Stimulated activated CD4-positive, alpha-beta T cell treated with anti-CD3 and anti-CD28 coated beads, TNF-alpha, amount 100 ng/mL, for 24 hours (primary cell): ENCODE data around the gene MPV17L2.

ENCODE experiments used
- DNase-seq, 3 experiments: peaks; one replicate each; pipeline ENCODE4 v3.0.0-alpha.2; 2020; ENCODE audit warnings: low read depth in 3 of 3

MPV17L2 gene

DNA sequence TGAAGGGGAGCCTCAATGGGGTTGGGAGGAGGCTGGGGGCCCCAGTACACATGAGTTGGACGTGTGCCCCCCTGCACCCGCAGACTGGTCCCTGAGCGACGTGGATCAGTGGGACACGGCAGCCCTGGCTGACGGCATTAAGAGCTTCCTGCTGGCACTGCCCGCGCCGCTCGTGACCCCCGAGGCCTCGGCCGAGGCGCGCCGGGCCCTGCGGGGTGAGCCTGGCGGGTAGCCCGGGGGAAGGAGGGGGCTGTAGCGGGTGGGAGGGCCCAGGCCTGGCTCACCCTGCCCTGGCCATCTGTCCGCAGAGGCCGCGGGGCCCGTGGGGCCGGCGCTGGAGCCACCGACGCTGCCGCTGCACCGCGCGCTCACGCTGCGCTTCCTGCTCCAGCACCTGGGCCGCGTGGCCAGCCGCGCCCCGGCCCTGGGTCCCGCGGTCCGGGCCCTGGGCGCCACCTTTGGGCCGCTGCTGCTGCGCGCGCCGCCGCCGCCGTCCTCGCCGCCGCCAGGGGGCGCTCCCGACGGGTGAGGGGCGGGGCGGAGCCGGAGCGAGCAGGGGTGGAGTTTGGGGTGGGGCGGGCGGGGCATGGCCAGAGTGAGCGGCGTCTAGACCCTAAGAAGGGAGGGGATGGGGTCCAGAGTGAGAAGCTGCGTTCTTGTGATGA, 31.9 kb upstream of the MPV17L2 start:
- peak; percentile 61 to 73 (median 70) for DNase-seq

DNA sequence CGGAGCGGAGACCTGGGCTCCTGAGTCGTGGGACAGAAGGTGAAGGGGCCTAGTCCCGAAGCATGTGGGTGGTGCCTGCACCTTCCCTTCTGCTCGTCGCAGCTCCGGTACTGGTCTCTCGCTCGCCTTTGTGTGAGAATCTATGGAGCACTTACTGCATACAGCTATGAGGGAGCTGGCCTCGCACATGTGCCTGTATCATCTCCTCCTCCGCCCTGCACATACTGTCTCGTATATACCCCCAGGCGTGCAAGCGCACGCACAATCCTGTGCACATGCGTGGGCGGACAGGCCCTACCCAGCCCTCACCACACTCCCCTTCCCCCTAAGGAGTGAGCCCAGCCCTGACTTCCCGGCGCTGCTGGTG, 31.4 kb upstream of the MPV17L2 start:
- DNase-seq: no peak

DNA sequence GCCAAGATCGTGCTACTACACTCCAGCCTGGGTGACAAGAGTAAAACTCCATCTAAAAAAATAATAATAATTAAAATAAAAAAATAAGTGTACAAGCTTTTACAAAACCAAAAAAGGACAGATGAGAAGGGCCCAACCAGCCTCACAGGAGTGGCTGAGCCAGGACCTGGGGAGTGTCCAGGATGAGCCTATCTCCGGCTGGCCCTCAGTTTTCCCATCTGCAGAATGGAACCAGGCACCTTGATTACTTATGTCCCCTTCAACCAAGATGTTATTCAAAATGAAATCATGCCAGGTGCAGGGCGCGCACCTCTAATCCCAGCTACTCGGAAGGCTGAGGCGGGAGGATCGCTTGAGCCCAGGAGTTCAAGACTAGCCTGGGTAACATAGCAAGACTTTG, 28.9 kb upstream of the MPV17L2 start:
- DNase-seq: no peak

DNA sequence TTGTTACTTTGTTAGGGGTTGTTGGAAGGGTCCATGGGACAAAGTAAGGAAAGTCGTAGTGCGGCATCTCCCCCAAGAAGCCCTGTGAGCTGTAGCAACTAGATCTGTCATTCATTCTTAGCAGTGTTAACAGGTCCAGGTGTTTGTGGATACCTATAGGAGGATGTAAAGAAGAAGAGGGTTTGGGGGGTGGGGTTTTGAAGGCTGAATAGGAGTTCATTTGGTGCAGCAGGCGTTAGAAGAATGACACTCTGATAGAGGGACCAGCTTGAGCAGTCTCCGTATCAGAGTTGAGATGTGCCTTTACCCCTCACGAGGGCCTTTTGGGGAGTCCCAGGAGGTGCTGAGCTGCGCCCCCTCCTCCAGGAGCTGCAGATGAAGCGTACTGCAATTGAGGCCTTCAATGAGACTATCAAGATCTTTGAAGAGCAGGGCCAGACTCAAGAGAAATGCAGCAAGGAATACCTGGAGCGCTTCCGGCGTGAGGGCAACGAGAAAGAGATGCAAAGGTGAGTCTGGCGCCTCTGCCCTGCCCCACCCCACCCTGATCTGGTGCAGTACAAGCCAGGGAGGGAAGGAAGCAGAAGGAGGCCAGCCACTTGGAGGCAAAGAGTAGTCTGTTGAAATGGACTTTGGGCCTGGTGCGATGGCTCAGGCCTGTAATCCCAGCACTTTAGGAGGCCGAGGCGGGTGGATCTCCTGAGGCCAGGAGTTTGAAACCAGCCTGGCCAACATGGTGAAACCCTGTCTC, 27.0 kb upstream of the MPV17L2 start:
- no peak for DNase-seq

DNA sequence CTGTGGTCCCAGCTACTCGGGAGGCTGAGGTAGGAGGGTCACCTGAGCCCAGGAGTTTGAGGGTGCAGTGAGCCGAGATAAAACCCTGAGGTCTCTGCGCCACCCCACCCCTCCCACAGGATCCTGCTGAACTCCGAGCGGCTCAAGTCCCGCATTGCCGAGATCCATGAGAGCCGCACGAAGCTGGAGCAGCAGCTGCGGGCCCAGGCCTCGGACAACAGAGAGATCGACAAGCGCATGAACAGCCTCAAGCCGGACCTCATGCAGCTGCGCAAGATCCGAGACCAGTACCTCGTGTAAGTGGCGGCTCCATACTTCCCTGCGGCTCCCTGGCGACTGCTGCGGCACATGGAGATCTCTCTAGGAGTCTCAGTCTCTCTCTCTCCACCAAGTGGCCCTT, 26.0 kb upstream of the MPV17L2 start:
- no peak for DNase-seq

DNA sequence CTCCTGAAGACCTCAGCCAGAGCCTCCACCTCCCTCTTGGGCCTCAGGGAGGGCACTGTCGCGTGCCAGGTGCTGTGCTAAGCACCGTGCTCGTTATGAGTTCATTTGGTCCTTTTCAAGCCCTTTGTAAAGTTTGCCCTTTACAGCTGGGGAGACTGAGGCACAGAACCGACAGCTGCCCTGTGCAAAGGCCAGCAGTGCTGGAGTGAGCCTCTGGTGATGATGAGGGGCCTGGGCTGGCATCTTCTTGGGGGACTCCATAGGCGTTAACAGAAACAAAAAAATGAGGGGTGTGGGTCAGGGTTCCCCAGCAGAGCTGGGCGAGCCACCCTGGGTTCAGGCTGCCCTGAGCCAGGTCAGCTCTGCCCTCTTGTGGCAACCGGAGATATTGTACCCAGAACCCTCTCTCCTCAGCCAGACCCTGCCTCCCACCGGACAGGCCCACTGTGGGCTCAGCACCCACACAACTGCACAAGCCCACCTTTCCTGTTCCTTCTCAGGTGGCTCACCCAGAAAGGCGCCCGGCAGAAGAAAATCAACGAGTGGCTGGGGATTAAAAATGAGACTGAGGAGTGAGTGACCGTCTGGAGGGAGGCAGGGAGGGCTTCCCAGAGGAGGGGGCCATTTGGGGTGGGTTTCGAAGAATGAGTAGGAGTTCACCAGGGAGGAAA, 24.9 kb upstream of the MPV17L2 start:
- peak in 2 of 3 experiments; percentile 43 to 52 for DNase-seq

DNA sequence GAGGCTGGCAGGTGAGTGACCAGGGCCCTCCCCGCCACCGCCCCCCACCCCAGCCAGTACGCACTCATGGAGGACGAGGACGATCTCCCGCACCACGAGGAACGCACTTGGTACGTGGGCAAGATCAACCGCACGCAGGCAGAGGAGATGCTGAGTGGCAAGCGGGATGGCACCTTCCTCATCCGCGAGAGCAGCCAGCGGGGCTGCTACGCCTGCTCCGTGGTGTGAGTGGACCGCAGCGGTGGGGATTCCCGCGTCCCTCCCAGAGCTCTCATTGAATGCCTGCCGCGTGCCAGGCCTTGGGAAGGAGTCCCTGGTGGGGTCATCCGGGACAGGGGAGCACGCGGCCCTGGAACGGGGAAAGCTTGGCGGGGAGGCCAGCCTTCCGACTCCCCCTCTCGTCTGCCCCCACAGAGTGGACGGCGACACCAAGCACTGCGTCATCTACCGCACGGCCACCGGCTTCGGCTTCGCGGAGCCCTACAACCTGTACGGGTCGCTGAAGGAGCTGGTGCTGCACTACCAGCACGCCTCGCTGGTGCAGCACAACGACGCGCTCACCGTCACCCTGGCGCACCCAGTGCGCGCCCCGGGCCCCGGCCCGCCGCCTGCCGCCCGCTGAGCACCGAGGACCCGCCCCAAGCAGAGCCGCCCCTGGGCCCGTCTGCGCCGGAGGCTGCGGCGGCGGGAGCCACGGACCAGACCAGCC, 24.2 kb upstream of the MPV17L2 start:
- DNase-seq: no peak

DNA sequence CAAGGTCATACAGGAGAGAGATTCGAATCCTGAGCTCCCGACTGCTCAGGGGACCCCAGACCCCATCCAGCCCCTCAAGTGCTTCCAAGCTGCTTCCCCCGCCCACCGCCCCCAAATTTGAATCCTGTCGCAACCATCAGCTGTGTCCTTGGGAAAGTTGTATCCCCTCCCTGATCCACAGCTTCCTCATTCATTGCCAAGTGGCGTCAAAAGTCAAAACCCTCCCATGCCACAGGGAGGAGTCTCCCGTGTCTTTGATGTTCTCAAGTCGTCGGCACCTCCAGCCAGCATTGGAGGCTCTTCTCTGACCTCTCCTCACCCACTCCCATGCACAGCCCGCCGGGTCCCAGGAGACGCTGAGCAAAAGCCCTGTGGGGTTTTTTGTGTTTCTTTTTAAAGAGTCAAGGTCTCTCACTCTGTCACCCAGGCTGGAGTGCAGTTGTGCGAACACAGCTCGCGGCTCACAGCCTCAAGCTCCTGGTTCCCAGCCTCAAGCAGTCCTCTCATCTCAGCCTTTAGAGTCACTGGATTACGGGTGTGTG, 22.2 kb upstream of the MPV17L2 start:
- DNase-seq: no peak

DNA sequence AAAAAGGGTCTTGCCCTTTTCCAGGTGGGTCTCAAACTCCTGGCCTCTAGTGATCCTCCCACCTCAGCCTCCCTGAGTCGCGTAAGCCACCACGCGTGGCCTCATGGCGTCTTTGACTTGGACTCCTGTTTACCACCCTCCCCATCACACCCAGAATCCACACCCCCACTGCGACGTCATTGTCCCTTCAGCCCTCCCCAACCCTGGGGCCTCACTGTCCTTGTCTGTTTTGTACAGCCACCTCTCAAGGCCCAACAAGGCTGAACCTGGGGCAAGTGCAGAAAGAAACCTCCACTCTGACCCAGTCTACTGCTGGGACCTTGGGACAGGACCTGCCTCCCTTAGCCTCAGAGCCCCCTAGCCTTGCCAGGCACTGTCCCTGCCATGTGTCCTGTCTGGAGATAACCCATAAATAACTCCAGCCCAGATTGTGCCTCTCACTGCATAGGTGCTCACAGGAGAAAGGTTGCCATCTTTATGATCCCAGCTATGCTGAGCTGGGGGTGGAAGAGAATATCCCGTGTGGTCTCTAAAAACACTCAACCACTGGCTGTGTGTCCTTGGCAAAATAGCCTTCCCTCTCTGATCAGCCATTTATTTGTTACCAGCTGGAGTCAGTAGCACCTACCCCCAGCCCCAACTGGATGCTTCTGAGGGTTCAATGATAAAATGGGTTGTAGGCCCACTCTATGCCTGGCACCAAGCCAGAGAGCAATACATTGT, 21.3 kb upstream of the MPV17L2 start:
- DNase-seq: no peak

DNA sequence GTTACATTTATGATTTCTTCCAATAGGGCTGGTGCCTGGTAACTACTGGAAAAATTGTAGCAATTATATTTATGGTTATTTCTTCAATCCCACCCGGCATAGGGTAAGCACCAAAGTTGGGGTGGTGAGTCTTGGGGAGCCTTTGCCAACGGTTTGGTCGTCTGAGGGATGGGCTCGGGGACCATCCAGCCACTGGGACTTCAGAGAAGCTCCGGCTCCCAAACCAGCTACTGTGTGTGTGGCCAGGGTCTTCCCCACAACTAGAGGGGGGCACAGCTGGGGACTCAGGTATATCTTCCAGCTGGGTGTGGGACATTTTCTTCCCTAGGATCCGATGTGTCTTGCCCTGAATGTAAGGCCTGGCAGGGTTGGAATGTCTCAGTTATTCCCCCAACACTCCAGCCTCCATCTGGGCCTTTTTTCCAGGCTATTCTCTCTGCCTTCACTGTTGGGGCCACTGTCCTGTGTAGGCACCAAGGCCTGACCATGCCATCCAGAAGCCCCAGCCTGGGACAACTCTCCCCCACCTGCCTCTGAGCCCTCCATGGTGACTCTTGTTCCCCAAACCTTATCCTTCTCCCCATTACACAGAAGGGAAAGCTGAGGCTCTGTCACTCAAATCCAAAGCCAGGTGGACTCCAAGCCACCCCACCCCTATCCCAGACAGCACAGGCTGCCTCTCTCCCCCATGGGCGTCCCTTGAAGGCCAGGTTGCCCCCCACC, 20.5 kb upstream of the MPV17L2 start:
- DNase-seq: no peak

DNA sequence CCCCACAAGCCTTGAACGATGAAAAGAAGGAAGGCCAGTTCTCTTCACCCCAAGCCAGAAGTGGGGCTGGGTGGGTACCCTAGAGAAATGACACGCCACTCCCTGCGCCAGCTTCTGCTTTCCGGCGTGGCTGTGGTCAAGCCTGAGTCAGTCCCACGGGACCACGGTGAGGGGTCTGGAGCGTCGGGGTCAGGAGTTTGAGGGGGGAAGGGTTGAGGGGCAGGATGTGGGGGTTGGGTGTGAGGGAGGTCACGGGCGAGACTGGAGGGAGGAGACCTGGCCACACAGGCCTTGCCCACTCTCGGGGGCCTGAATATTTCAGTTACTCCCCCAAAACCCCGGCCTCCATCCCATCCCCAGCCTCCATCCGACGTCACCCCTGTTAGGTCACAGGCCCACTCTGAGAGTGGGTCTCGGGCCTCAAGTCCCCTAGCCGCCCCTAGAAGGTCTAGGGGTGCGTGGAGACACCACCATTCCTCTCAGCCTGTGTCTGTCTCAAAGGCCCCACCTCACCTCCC, 19.9 kb upstream of the MPV17L2 start:
- DNase-seq: no peak

DNA sequence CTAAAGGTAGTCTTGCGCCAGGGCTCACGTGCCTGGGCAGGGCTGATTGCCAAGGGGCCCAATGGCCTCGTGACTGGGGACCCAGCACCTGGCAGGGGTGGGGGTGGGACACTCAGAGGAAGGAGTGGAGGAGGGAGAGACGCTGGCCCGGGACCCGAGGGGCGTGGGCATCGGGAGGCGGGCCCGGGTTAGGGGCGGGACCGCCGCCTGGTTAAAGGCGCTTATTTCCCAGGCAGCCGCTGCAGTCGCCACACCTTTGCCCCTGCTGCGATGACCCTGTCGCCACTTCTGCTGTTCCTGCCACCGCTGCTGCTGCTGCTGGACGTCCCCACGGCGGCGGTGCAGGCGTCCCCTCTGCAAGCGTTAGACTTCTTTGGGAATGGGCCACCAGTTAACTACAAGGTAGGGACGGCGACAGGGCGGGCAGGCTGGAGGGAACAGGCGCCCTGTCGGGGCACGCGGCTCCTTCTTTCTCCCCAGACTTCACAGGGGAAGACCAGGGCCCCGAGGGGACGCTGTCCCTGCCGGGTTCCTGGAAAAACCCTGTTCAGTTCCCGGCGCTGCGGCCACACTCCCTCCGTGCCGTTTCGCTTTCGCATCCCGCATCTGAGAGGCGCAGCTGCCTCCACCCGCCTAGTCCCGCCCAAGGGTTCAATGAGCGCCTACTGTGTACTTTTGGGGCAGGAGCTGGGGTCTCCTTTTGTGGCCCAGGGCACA, 19.3 kb upstream of the MPV17L2 start, which contains the start of gene IFI30:
Gene IFI30, plus strand, starts transcription at position 242 of the 717 bp plus-strand sequence. Its CDS starts 29 bp downstream, at position 271.
- peak in 1 of 3 experiments; percentile 67 for DNase-seq

DNA sequence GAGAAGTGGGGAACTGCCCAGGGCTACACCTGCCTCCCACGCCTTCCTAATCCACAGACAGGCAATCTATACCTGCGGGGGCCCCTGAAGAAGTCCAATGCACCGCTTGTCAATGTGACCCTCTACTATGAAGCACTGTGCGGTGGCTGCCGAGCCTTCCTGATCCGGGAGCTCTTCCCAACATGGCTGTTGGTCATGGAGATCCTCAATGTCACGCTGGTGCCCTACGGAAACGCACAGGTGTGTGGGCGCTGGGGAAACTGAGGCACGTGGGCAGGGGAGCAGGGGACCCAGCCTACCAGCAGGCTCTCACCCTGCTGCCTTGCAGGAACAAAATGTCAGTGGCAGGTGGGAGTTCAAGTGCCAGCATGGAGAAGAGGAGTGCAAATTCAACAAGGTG, 18.0 kb upstream of the MPV17L2 start:
- no peak for DNase-seq

DNA sequence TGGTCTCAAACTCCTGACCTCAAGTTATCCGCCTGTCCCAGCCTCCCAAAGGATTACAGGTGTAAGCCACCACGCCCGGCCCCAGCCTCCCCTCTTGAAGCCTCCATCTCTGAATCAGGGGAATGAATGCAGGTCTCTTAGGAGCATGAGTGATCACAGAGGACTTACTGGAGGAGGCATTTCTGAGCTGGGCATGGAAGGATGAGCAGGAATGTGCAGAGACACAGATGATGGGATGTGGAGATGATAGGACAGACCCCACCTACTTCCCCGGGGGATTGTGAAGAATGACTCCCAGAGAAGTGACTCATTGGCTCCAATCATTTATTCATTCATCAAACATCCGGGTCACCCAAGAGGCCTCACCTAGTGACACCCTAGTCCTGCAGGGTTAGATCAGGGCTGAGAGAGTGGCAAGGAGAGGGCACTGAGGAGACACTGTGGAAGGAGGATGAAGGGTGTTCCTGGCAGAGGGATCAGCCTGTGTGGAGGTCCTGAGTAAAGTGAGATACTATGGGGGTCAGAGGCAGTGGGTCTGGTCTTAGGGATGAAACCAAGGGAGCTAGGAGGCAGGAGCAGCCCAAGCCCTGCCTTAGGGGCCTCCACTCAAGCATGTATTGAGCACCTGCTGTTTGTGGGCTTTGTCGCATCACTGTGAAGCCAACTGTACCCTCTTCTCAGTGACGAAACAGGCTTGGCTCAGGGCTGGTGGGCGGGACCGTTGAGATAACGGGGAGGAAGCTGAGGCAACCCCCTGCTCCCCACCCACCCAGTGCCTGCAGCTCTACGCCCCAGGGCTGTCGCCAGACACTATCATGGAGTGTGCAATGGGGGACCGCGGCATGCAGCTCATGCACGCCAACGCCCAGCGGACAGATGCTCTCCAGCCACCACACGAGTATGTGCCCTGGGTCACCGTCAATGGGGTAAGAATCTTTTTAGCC, 16.4 kb upstream of the MPV17L2 start:
- DNase-seq: no peak

DNA sequence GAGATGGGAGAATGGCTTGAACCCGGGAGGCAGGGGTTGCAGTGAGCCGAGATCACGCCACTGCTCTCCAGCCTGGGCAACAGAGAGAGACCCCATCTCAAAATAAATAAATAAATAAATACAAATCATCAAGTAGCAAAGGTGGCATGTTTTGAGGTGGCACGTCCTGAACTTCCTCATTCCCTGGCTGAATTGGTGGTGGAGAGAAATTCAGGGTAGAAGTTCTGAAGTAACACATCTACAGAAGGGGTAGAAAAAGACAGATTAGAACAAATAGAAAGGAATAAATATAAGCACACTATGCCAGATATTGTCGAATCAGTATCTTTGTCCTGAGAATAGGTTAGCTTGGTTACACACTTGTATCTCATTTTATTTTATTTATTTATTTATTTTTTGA, 13.1 kb upstream of the MPV17L2 start:
- no peak for DNase-seq

DNA sequence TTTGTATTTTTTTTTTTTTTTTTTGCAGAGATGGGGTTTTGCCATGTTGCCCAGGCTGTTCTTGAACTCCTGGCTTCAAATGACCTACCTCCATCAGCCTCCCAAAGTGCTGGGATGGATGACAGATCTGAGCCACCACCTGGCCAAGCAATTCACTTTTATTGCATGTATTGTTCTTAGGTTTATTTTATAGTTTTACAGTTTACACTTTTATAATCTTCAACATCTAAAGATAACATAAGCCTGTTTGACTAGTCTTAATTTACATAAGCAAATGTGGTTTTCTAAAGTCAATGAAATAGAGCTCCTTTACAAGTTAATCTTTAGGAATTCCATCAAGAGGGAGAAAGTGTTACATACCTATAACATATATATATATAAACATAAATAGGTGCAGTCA, 9.5 kb upstream of the MPV17L2 start:
- DNase-seq: no peak

DNA sequence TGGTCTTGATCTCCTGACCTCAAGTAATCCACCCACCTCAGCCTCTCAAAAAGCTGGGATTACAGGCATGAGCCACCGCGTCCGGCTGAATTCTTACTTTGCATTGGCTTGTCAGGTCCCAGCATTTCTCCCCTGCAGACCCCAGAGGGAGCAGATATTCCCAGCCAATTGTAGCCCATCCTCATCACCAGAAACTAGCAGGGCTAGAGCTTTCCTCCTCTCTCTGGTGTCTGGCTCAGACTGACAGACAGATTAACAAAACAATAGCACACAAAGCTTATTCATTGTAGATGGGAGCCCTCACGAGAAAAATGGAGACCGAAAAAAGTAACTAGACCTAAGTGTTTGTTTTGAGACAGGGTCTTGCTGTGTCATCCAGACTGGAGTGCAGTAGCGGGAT, 7.5 kb upstream of the MPV17L2 start:
- DNase-seq: no peak

DNA sequence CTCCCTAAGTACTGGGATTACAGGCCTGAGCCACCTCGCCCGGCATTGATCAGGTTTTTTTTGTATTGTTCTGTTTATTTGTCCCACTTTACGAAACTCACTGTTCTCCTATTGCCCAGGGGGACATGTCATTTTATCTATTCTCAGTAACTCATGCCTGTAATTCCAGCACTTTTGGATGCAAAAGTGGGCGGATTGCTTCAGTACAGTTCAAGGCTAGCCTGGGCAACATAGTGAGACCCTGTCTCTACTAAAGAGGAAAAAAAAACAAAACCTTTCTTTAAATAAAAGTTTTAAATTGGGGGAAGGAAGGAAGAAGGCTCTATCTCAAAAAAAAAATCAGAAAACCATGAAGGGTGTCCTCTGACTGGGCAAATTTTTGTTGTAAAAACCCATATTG, 2.7 kb upstream of the MPV17L2 start:
- no peak for DNase-seq

DNA sequence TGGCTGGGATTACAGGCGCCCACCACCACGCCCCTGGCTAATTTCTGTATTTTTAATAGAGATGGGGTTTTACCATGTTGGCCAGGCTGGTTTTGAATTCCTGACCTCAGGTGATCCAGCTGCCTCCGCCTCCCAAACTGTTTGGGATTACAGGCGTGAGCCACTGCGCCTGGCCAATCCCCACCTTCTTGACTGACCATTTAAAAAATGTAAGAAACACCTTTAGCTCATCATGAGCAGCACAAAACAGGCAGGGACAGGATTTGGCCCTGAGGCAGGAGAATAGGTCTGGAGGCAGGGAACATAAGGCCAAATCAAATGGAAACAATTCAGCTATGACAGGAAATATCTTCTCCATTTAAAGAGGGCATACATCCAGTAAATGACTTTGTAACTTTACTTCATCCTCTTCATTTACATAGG, 1.4 kb upstream of the MPV17L2 start:
- no peak for DNase-seq
